Aorta (tissue), 5 donors: ENCODE results near the gene JCAD. TPM values are rescaled to one million over a fixed set of nuclear protein-coding genes. Genes with fewer than 3 reads are reported as not detected.
A peak's percentile ranks its signal among the peaks of the same experiment; 100 is the strongest.

Experiments
- ATAC-seq: fragments of 200-7000 bp; cut with Tn5 transposase; one replicate; pipeline ENCODE4 v1.9.1; 2022; ENCODE audit warnings: moderate library complexity; ENCODE audit not compliant: low FRiP score
- DNase-seq, 2 donors: peaks; one replicate each; pipeline ENCODE4 v3.0.0-alpha.2; 2020
- H3K27ac ChIP-seq, 2 donors: one replicate each; pipeline ENCODE4 v1.5.1; 2013; ENCODE audit warnings: low read length in 2 of 2, mild to moderate bottlenecking in 2 of 2, moderate library complexity in 2 of 2, control low read depth in 1 of 2, inconsistent platforms in 1 of 2, low read depth in 1 of 2
- H3K27me3 ChIP-seq, 2 donors: one replicate each; pipeline ENCODE4 v1.6.1; 2013; ENCODE audit warnings: control low read depth in 1 of 2, low read length in 1 of 2, mild to moderate bottlenecking in 1 of 2, moderate library complexity in 1 of 2; ENCODE audit not compliant: insufficient read depth in 2 of 2, control insufficient read depth in 1 of 2
- H3K36me3 ChIP-seq, 2 donors: one replicate each; pipeline ENCODE4 v1.6.1; 2013; ENCODE audit warnings: control low read depth in 1 of 2, low read length in 1 of 2, mild to moderate bottlenecking in 1 of 2; ENCODE audit not compliant: insufficient read depth in 2 of 2, control insufficient read depth in 1 of 2
- H3K4me1 ChIP-seq, 2 donors: one replicate each; pipeline ENCODE4 v1.6.1; 2013; ENCODE audit warnings: low read length in 2 of 2, control low read depth in 1 of 2, mild to moderate bottlenecking in 1 of 2, moderate library complexity in 1 of 2; ENCODE audit not compliant: insufficient read depth in 2 of 2, control insufficient read depth in 1 of 2
- H3K4me3 ChIP-seq, 2 donors: one replicate each; pipeline ENCODE4 v1.5.1; 2013; ENCODE audit warnings: low read length in 2 of 2, control low read depth in 1 of 2, mild to moderate bottlenecking in 1 of 2
- H3K9me3 ChIP-seq: one replicate; pipeline ENCODE4 v1.6.1; 2013; ENCODE audit warnings: mild to moderate bottlenecking, low read length; ENCODE audit not compliant: control insufficient read depth
- WGBS, 2 donors: extraction: QIAGEN DNeasy Blood & Tissue Kit; methylation state at CpG; one replicate each; pipeline ENCODE4 v1.1.7; 2013; 5-methylcytosine and 5-hydroxymethylcytosine counted together
- intact Hi-C, 2 donors: fragments of 100-400 bp; cut with DNase I; formaldehyde crosslinking; loops; one replicate each; pipeline versions ENCODE4 v1.14.2 to v1.15.0; 2022
- polyA plus RNA-seq, 2 donors: library from polyadenylated mRNA; stranded (reverse); fragments of 200-250 nt; gene quantifications; one replicate each; pipeline ENCODE4 v1.2.3, GENCODE V29; 2013
- total RNA-seq, 2 donors: library from RNA; stranded (reverse); fragmentation: NEBNext Ultra II Directional; extraction: Animal tissue kit (Norgen Biotek cat#: 25700); gene quantifications; one replicate each; pipeline ENCODE4 v1.2.1, GENCODE V29; 2021
- donor health status: healthy with polysubstance abuse.
- donor health status: Bipolar disorder and iron deficiency.
- donor health status: DM: no; HTN: no; CAD: no.
- donor health status: DM: no; HTN: no; CAD: no.
- donor health status: DM: yes; HTN: yes; CAD: no.

The JCAD gene
- total and polyA plus RNA-seq, 4 donors: 13.6 to 82.4 (median 50.2) TPM

DNA sequence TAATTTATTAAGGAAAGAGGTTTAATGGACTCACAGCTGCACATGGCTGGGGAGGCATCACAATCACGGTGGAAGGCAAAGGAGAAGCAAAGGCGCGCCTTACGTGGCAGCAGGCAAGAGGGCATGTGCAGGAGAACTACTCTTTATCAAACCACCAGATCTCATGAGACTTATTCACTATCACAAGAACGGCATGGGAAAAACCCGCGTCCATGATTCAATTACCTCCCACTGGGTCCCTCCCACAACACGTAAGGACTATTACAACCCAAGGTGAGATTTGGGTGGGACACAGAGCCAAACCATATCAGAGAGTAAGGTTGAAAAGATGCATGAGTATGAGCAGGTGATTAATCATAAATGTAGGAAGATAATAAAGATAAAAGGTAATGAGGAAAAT lies 3.2 kb upstream of the JCAD start:
- Histone ChIP-seq H3K4me1 (no peaks in the 10 kb centered on the region), H3K36me3 (no peaks in the 10 kb centered on the region), H3K27me3 (no peaks in the 10 kb centered on the region), H3K27ac (no peak overlapping the region), H3K9me3 (no peaks in the 10 kb centered on the region), H3K4me3 (no peak overlapping the region)
- DNase-seq: no peak
- ATAC-seq: no peak
- WGBS, 2 donors: 88 to 89% methylated on average over 8 of the region's 8 CpGs
- intact Hi-C loops: no loop called here

DNA sequence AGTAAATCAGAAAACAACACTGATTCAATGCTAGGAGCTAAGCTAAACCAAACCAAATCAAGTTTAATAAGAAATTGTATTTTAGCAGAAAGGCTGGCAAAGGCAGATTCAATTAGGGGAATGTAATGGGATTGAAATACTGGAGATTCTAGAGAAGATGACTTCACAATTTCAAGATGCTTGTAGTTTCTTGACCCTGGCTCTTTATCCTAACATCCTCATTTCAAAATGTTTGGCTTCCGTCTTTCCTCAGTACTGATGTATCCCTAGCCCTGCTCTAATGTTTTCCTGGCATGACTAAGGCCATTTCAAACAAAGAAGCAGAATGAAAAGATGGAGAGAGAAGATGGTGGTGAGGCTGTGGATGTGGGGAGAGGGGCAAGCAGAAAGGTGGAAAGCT lies 2.7 kb upstream of the JCAD start:
- intact Hi-C loops: no loop called here

DNA sequence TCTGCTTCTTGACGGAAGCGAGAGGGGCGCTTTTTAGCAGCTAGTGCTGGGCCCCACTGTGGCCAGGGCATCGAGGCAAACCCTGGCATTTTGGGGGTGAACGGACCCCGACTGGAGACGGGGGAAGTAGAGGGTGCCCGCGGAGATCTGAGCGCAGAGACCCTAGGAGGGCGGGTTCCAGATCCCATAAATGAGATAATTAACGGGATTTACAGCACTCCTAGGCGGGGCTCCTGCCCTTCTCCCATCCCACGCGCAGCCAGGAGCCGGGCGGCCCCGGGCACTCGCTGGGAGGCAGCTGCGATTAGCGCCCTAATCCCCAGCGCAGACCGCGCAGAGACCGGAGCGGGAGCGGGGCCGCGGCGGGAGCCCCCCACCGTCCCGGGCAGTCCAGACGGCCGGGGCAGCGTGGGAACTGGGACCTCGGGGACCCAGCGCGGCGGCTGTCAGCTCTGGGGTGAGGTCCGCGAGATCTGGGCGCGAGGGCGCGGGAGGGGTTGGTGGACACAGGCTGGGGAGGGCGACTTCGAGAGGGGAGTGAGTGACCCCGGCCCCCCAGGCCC lies 735 bp downstream of the JCAD start:
- H3K4me1 ChIP-seq: no peaks in the 10 kb centered on the region
- intact Hi-C loops: loop anchor here in 1 of 2 donors (5.0 kb wide), 2 partner anchors 41 to 179 kb away; no protein-coding TSS in a partner anchor
- H3K9me3 ChIP-seq: no peaks in the 10 kb centered on the region
- peak; percentile 52 for ATAC-seq
- peak overlapping the region; percentile 0 to 73 for H3K27ac ChIP-seq
- H3K4me3 ChIP-seq: peak overlapping the region; percentile 75 to 99
- no peaks in the 10 kb centered on the region for H3K27me3 ChIP-seq
- WGBS, 2 donors: 2% methylated on average over 38 to 48 of the region's 48 CpGs
- H3K36me3 ChIP-seq: no peaks in the 10 kb centered on the region
- DNase-seq: peak in 1 of 2 donors; percentile 79

More for the DNA sequence above, 2.7 kb upstream of the JCAD start:
- Histone ChIP-seq H3K27me3 (no peaks in the 10 kb centered on the region), H3K9me3 (no peaks in the 10 kb centered on the region), H3K27ac (no peak overlapping the region), H3K4me1 (no peaks in the 10 kb centered on the region), H3K4me3 (no peak overlapping the region), H3K36me3 (no peaks in the 10 kb centered on the region)
- ATAC-seq (no peak), DNase-seq (no peak)
- WGBS, 2 donors: 76 to 86% methylated on average over 1 of the region's 1 CpG

DNA sequence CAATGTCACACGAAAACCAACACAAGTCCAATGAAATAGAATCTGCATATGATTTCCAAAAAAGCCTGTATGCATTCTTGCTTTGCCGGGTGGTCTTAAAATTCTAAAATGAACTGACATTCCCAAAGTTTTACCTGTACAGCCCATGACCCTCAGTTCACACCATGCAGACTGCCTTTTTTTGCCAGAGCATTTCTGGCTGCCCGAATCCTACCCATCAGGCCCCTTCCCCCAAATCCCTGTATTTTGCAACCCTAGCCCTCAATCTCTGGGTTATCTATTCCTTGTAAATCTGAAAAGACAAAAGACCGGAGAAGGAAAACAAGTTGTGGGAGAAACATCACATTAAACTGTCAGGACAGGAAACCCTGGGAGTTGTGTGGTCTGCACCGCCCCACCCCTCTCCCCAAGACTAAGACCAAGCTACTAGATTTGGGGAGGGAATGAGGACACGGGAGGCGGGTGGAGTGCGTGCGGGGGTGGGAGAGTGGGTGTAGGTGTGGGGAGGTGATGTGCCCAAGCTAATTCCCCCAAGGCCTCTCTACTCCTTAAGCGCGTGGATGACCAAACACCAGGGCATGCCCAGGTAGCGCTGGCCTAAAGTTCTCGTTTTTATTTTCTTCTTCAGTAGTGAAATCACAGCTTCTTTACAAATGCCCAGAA lies 1.4 kb downstream of the JCAD start:
- H3K27ac ChIP-seq: peak overlapping the region; percentile 0 to 73
- no peaks in the 10 kb centered on the region for H3K27me3 ChIP-seq
- no peak for DNase-seq
- H3K9me3 ChIP-seq: no peaks in the 10 kb centered on the region
- H3K36me3 ChIP-seq: no peaks in the 10 kb centered on the region
- intact Hi-C loops: loop anchor here in 1 of 2 donors (5.0 kb wide), 2 partner anchors 41 to 179 kb away; no protein-coding TSS in a partner anchor
- 22 to 34% methylated on average over 13 of the region's 13 CpGs for WGBS, 2 donors
- ATAC-seq: peak; percentile 2
- H3K4me1 ChIP-seq: no peaks in the 10 kb centered on the region
- H3K4me3 ChIP-seq: peak overlapping the region; percentile 75 to 99

DNA sequence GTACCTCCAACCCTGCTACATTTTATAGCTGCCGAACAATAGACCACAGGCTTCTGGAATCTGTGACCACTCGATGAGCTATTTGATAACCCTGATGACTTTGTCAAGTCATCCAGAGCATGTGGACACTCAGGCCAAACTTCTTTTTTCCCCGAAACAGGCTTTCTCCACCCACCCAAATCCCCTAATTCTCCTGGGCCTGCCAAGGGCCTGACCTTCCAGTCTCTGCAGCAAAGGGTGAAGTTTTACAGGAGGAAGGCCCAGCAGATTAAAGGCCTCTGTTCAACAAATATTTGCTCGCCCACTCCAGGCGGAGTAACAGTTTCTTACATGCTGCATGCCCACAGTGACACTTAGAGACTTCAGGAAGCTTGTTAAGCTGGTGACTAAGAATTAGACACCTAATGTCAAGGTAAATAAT lies 2.0 kb downstream of the JCAD start:
- Histone ChIP-seq H3K27ac (peak overlapping the region in 1 of 2 donors; percentile 74), H3K4me3 (peak overlapping the region in 1 of 2 donors; percentile 15), H3K4me1 (no peaks in the 10 kb centered on the region), H3K36me3 (no peaks in the 10 kb centered on the region), H3K9me3 (no peaks in the 10 kb centered on the region), H3K27me3 (no peaks in the 10 kb centered on the region)
- ATAC-seq (no peak), DNase-seq (no peak)
- intact Hi-C loops: loop anchor here in 1 of 2 donors (5.0 kb wide), 2 partner anchors 40 to 180 kb away; no protein-coding TSS in a partner anchor
- 20 to 29% methylated on average over 5 of the region's 5 CpGs for whole genome bisulfite sequencing, 2 donors

DNA sequence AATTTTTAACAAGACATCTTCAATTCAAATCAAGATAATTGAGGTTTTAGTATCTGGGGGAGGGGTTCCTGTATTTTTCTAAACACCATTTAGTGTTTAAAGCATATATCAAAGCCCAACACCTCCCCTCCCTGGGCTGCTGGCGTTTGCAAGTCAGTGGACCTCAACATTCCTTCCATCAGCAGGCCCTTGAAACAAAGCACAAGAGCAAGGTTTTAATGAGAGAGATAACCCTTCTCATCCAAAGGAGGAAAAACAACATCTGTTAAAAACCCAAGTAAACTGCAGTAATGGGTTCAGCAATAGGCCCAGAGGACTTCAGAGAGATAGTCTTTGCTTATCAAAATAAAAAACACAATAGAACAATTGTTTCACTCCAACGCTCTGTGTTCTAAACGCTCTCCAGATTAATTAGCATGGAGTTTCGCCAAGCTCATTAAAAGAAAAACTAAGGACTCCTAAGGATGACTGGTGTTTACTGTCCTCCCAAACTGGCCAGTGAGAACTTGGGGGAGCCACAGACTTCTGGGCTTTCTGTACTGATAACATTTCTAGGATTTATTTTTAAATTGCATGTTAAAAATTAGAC lies 2.5 kb downstream of the JCAD start:
- no peak for ATAC-seq
- H3K4me3 ChIP-seq: no peak overlapping the region
- no peaks in the 10 kb centered on the region for H3K36me3 ChIP-seq
- DNase-seq: no peak
- no peaks in the 10 kb centered on the region for H3K9me3 ChIP-seq
- 47 to 50% methylated on average over 4 of the region's 4 CpGs for WGBS, 2 donors
- intact Hi-C loops: loop anchor here in 1 of 2 donors (5.0 kb wide), 2 partner anchors 40 to 180 kb away; no protein-coding TSS in a partner anchor
- H3K27ac ChIP-seq: no peak overlapping the region
- H3K4me1 ChIP-seq: no peaks in the 10 kb centered on the region
- no peaks in the 10 kb centered on the region for H3K27me3 ChIP-seq

DNA sequence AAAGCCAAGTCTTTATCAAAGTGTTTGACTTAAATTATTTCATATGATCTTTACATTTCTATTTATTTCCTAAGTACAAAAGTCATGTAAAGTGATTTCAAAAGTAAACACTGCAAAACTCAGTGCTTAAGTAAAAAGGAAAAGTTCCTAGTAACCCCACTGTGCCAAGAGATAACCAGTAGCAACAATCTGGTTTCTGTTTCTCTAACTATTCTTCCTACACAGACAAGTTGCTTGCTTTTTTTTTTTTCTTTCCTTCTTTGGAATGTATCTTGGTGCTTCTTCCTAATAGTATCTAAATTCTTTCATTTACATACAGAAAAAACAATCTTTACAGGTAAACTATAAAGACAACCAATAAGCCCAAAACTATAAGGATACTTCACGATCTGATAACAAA lies 3.1 kb downstream of the JCAD start:
- no peaks in the 10 kb centered on the region for H3K9me3 ChIP-seq
- DNase-seq (no peak), ATAC-seq (no peak)
- 53 to 74% methylated on average over 1 of the region's 1 CpG for WGBS, 2 donors
- no peaks in the 10 kb centered on the region for H3K27me3 ChIP-seq
- intact Hi-C loops: loop anchor here in 1 of 2 donors (5.0 kb wide), 2 partner anchors 39 to 181 kb away; no protein-coding TSS in a partner anchor
- H3K4me3 ChIP-seq: no peak overlapping the region
- no peak overlapping the region for H3K27ac ChIP-seq
- no peaks in the 10 kb centered on the region for H3K36me3 ChIP-seq
- no peaks in the 10 kb centered on the region for H3K4me1 ChIP-seq

DNA sequence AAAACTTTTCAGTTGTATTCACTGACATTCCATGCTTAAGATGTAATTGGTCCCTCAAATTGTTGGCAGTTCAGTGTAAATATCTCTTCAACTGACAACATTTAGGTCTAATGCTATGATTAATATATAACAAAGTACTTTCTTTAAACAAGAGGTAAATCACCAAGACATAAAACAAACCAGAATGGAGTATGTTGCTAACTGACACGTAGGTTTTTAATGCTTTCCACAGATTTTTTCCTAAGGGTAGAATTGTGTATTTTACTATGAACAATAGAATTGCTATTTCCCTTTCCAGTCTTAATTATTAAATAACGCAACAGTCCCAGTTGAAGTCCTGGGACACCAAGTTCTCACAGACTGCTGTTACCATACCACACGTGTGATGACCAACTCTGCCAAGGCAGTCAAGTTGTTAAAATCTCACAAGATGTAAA lies 4.1 kb downstream of the JCAD start:
- Histone ChIP-seq H3K27me3 (no peaks in the 10 kb centered on the region), H3K4me3 (no peak overlapping the region), H3K9me3 (no peaks in the 10 kb centered on the region), H3K4me1 (no peaks in the 10 kb centered on the region), H3K36me3 (no peaks in the 10 kb centered on the region), H3K27ac (peak overlapping the region in 1 of 2 donors; percentile 73)
- intact Hi-C loops: loop anchor here in 1 of 2 donors (5.0 kb wide), 2 partner anchors 38 to 182 kb away; no protein-coding TSS in a partner anchor
- ATAC-seq (no peak), DNase-seq (no peak)
- 6 to 9% methylated on average over 3 of the region's 3 CpGs for WGBS, 2 donors
